Measurements from ENCODE around the gene ERFL.
"Not testable (repeated sequence)": the region's sequence is repeated elsewhere in the genome, so short reads cannot be mapped to it uniquely, and the experiment has no call there.

The ERFL gene

DNA sequence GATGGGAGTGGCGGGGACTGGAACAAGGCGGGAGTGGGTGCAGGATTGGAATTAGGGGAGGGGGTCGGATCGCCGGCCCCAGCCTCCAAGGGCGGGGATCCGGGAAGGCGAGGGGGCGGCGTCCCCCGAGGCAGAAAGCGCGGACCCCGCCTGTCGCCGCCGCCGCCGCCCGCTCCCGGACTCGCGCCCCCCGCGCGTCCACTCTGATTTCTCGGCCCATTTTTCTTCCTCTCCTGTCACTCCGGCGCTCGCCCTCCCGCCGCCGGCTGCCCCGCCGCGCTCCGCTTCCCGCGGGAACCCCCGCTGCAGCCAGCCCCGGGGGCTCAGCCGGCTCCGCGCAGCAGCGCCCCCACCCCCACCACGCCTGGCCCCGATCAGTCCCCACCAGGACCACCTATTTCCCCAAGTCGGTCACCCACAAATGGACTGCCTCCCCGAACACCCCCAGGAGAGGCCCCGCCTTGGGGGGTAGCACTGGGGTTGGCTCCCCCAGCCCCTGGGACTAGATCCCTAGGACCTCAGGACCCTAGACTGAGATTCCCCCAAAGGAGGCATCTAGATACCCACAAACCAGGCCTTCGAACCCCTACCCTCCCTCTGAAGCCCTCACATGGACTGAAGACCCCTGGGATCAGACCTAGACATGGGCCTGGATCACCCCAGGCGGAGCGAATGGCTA lies 12.6 kb upstream of the ERFL start:
- H3K4me3 ChIP-seq (ENCODE audit: low read depth, low read length), result peak overlapping the region; percentile 67
- no peak overlapping the region for H3K9ac ChIP-seq (ENCODE audit: low read length)
- H3K9me3 ChIP-seq (ENCODE audit: control insufficient read depth, insufficient read depth, low read depth, low read length), result no peaks in the 10 kb centered on the region
- H3K36me3 ChIP-seq (ENCODE audit: control insufficient read depth, insufficient read depth, low read length), result no peaks in the 10 kb centered on the region
- H3K4me1 ChIP-seq (ENCODE audit: control insufficient read depth, insufficient read depth, low read length), result no peaks in the 10 kb centered on the region
- no peak overlapping the region for H3K27ac ChIP-seq (ENCODE audit: low read depth, low read length)
- H3K27me3 ChIP-seq (ENCODE audit: control insufficient read depth, insufficient read depth, low read length), result peaks cover 76% of the 10 kb centered on the region

DNA sequence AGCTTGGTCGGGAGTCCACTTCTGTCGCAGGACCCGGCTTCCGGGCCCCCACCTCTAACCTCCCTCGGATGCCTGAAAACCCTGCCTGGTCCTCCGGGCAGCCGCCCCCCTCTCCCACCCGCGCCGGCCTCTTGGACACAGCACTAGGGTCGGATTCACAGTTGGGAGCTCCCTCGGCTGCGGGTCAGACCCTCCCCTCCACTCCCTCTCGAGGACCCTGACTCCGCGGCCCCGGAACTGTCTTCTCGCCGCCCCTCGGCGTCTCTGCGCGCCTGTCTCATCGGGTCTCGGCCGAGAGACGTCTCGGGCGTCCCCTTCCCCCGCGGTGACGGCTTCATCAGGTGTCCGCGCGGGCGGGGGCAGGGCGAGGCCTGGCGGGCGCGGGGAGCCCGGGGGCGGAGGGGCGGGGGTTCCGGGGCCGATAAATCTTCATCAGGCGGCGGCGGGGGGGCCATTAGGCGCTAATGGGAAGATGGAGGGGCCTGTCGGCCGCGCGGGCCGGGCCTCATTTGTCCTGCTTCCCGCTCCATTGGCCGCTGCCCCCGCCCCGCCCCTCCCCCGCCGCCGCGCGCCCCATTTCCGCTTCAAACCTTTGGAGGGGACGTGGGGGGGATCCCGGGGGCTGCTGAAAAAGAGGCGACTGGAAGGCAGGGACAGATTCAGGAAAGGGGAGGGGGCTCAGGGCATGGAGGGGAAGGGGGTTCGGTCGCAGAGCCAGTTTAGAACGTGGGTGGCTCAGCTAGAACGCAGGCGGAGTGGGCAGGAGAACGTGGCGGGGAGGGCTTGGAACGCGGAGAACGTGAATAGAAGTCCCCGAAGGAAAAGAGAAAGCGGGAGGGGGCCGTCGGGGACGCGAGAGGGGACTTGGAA lies 11.8 kb upstream of the ERFL start:
- Histone ChIP-seq H3K9me3 (ENCODE audit: control insufficient read depth, insufficient read depth, low read depth, low read length) (no peaks in the 10 kb centered on the region), H3K27me3 (ENCODE audit: control insufficient read depth, insufficient read depth, low read length) (peaks cover 77% of the 10 kb centered on the region), H3K4me1 (ENCODE audit: control insufficient read depth, insufficient read depth, low read length) (no peaks in the 10 kb centered on the region), H3K4me3 (ENCODE audit: low read depth, low read length) (peak overlapping the region; percentile 67), H3K9ac (ENCODE audit: low read length) (no peak overlapping the region), H3K27ac (ENCODE audit: low read depth, low read length) (no peak overlapping the region), H3K36me3 (ENCODE audit: control insufficient read depth, insufficient read depth, low read length) (no peaks in the 10 kb centered on the region)

DNA sequence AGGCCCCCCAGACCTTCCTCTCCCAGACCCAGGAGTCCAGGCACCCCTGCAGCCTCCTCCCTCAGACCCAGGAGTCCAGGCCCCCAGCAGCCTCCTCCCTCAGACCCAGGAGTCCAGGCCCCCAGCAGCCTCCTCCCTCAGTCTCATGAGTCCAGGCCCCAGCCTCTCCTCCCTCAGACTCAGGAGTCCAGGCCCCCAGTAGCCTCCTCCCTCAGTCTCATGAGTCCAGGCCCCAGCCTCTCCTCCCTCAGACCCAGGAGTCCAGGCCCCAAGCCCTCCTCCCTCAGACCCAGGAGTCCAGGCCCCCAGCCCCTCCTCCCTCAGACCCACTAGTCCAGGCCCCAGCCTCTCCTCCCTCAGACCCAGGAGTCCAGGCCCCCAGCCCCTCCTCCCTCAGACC lies 11.0 kb upstream of the ERFL start:
- H3K36me3 ChIP-seq (ENCODE audit: control insufficient read depth, insufficient read depth, low read length); H3K9ac ChIP-seq (ENCODE audit: low read length); H3K9me3 ChIP-seq (ENCODE audit: control insufficient read depth, insufficient read depth, low read depth, low read length); H3K4me1 ChIP-seq (ENCODE audit: control insufficient read depth, insufficient read depth, low read length); H3K4me3 ChIP-seq (ENCODE audit: low read depth, low read length); H3K27ac ChIP-seq (ENCODE audit: low read depth, low read length): not testable (repeated sequence)
- H3K27me3 ChIP-seq (ENCODE audit: control insufficient read depth, insufficient read depth, low read length), result peaks cover 78% of the 10 kb centered on the region

DNA sequence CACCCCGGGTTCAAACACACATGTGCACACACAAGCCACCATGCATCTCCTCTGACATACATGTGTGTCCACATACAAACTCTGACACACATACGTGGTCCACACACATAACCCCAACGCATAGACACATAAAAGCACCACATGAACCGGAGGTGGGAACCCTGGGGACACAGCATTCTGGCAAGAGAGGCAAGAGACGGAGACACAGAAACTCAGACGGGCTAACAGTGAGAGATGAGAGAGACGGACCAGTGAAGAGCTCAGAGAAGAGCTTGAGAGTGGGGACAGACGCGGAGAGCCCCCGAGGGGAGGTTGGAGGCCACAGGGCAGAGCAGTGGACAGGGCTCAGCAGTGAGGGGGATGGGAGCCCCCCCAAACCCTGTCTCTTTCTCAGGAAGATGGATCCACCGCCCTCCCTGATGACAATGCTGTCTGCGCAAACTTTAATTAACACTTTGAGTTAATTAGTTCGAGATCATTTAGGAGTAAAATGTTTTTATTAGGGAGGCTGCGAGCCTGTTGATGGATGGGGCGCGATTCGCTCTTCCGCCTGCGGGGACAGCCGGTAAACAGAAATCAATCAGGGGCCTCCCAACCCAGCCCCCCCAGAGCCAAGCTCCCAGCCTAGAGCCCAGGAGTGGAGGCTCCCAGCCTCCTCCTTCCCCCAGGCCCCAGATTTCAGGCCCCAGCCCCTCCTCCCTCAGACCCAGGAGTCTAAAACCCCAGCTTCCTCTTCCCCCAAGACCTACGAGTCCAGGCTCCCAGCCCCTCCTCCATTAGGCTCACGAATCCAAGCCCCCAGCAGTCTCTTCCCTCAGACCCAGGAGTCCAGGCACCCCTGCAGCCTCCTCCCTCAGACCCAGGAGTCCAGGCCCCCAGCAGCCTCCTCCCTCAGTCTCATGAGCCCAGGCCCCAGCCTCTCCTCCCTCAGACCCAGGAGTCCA lies 9.5 kb upstream of the ERFL start:
- Histone ChIP-seq H3K4me3 (ENCODE audit: low read depth, low read length) (no peak overlapping the region), H3K9ac (ENCODE audit: low read length) (no peak overlapping the region), H3K4me1 (ENCODE audit: control insufficient read depth, insufficient read depth, low read length) (peaks cover 3% of the 10 kb centered on the region; the same call in 1 of the 2 replicates), H3K36me3 (ENCODE audit: control insufficient read depth, insufficient read depth, low read length) (no peaks in the 10 kb centered on the region), H3K9me3 (ENCODE audit: control insufficient read depth, insufficient read depth, low read depth, low read length) (no peaks in the 10 kb centered on the region), H3K27ac (ENCODE audit: low read depth, low read length) (no peak overlapping the region), H3K27me3 (ENCODE audit: control insufficient read depth, insufficient read depth, low read length) (peaks cover 82% of the 10 kb centered on the region)

DNA sequence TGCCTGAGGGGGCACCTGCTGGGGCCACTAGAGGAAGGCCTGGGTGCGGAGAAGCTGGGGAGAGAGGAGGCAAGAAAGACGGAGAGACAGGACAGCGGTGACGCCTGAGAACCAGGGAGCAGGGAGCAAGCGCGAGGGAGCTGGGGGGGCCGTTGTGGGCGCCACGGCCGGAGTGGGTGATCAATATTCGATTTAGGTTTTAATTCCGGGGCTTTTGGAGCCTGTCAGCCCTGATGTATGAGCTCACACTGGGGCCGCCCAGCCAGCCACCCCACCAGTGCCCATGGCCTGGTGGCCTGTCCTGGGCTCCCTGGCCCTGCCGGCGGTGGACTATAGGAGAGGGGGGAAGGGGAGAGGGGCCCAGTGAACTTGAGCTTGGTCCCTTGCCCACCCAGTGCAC lies 8.7 kb upstream of the ERFL start:
- Histone ChIP-seq H3K27ac (ENCODE audit: low read depth, low read length) (no peak overlapping the region), H3K4me3 (ENCODE audit: low read depth, low read length) (no peak overlapping the region), H3K4me1 (ENCODE audit: control insufficient read depth, insufficient read depth, low read length) (peaks cover 10% of the 10 kb centered on the region), H3K36me3 (ENCODE audit: control insufficient read depth, insufficient read depth, low read length) (no peaks in the 10 kb centered on the region), H3K27me3 (ENCODE audit: control insufficient read depth, insufficient read depth, low read length) (peaks cover 86% of the 10 kb centered on the region), H3K9ac (ENCODE audit: low read length) (no peak overlapping the region), H3K9me3 (ENCODE audit: control insufficient read depth, insufficient read depth, low read depth, low read length) (no peaks in the 10 kb centered on the region)

GRCh38 chr19:41936416-41936850 lies 8.2 kb upstream of the ERFL start:
- Histone ChIP-seq H3K4me1 (ENCODE audit: control insufficient read depth, insufficient read depth, low read length) (peaks cover 15% of the 10 kb centered on the region), H3K9me3 (ENCODE audit: control insufficient read depth, insufficient read depth, low read depth, low read length) (no peaks in the 10 kb centered on the region), H3K36me3 (ENCODE audit: control insufficient read depth, insufficient read depth, low read length) (no peaks in the 10 kb centered on the region), H3K27ac (ENCODE audit: low read depth, low read length) (no peak overlapping the region), H3K4me3 (ENCODE audit: low read depth, low read length) (no peak overlapping the region), H3K9ac (ENCODE audit: low read length) (no peak overlapping the region), H3K27me3 (ENCODE audit: control insufficient read depth, insufficient read depth, low read length) (peaks cover 86% of the 10 kb centered on the region)

- Histone ChIP-seq H3K36me3 (ENCODE audit: control insufficient read depth, insufficient read depth, low read length) (no peaks in the 10 kb centered on the region), H3K27me3 (ENCODE audit: control insufficient read depth, insufficient read depth, low read length) (peaks cover 86% of the 10 kb centered on the region), H3K4me3 (ENCODE audit: low read depth, low read length) (no peak overlapping the region), H3K9ac (ENCODE audit: low read length) (no peak overlapping the region), H3K4me1 (ENCODE audit: control insufficient read depth, insufficient read depth, low read length) (peaks cover 16% of the 10 kb centered on the region), H3K27ac (ENCODE audit: low read depth, low read length) (no peak overlapping the region), H3K9me3 (ENCODE audit: control insufficient read depth, insufficient read depth, low read depth, low read length) (no peaks in the 10 kb centered on the region)
Measured at GRCh38 chr19:41935760-41936415, 7.6 kb upstream of the ERFL start.

GRCh38 chr19:41934849-41935374 lies 6.7 kb upstream of the ERFL start:
- Histone ChIP-seq H3K4me3 (ENCODE audit: low read depth, low read length) (no peak overlapping the region), H3K36me3 (ENCODE audit: control insufficient read depth, insufficient read depth, low read length) (no peaks in the 10 kb centered on the region), H3K27ac (ENCODE audit: low read depth, low read length) (no peak overlapping the region), H3K9me3 (ENCODE audit: control insufficient read depth, insufficient read depth, low read depth, low read length) (no peaks in the 10 kb centered on the region), H3K9ac (ENCODE audit: low read length) (no peak overlapping the region), H3K27me3 (ENCODE audit: control insufficient read depth, insufficient read depth, low read length) (peaks cover 88% of the 10 kb centered on the region), H3K4me1 (ENCODE audit: control insufficient read depth, insufficient read depth, low read length) (peaks cover 20% of the 10 kb centered on the region)

GRCh38 chr19:41933693-41934426 lies 5.6 kb upstream of the ERFL start:
- Histone ChIP-seq H3K9ac (ENCODE audit: low read length) (no peak overlapping the region), H3K27me3 (ENCODE audit: control insufficient read depth, insufficient read depth, low read length) (peaks cover 94% of the 10 kb centered on the region), H3K4me1 (ENCODE audit: control insufficient read depth, insufficient read depth, low read length) (peaks cover 24% of the 10 kb centered on the region), H3K36me3 (ENCODE audit: control insufficient read depth, insufficient read depth, low read length) (no peaks in the 10 kb centered on the region), H3K9me3 (ENCODE audit: control insufficient read depth, insufficient read depth, low read depth, low read length) (no peaks in the 10 kb centered on the region), H3K4me3 (ENCODE audit: low read depth, low read length) (no peak overlapping the region), H3K27ac (ENCODE audit: low read depth, low read length) (no peak overlapping the region)

Measured in HUES6 (cell line).